ENCODE measurements around the gene SEC14L1.

DNA sequence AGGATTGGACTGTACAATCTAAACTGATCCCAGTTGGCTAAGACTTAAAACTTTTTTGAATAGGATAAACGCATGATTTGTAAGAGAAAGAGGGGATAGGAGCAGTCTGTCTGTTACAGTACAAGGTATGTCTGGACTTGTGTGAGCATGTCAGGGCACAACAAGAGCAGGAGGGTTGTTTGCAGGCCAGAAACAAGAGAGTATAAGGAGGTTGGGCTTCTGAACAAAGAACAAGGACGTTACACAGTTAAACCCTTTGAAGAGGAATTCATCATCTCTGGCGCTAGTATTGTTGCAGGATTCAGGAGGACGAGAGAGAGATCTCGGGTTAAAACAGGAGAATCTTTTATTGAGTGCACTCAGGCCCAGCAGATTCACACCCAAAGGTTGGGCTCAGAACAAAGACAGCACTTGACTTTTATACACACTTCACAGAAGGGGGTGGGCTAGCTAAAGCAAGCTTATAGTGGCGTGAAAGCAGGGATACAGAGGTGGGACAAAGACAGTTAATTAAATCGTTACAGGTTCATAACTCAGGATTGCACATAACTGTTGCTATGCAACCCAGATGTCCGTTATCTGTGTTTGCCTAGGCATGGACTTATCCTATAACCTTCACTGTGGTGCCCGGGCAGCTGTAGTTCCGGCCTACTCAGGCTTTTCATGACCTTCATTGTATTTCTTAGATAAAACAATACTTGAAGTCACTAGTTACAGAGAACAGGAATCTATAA lies 34.3 kb downstream of the SEC14L1 start:
- no peak for TF ChIP-seq CTCF (conservative IDR thresholded peaks at IDR 0.05)
- no peak for TF ChIP-seq ZFX (IDR thresholded peaks at IDR 0.05)

Measured in C4-2B (cell line).